Daoy (cell line): ENCODE results near the gene DCAF4. TPM values are rescaled to one million over a fixed set of nuclear protein-coding genes. Genes with fewer than 3 reads are reported as not detected.

Experiments
- DNase-seq: peaks from one replicate; pipeline ENCODE4 v3.0.0-alpha.2; 2015; ENCODE audit warnings: low read depth
- total RNA-seq: library from RNA; depleted of rRNA; stranded (reverse); fragments of >200 nt; shearing (Covaris generic); gene quantifications from 2 replicates; pipeline ENCODE4 v1.2.3, GENCODE V29; 2014

The DCAF4 gene
- total RNA-seq, 1 experiment from 2014 or later: 33.4 TPM

DNA sequence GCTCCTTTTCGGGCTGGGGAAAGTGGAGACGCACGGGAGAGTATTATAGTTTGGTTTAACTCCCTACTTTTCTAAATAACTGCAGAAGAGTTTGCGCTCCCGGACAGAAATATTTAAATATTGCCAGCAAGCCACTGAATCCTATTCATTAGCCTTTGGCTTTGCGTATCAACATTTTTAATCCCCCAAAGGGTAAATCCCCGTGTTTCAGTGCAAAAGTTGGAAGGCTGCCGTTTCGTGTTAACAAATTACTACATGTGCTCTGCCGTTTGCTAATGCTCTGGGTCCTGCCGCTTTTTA, 32.0 kb upstream of the DCAF4 start:
- no peak for DNase-seq

DNA sequence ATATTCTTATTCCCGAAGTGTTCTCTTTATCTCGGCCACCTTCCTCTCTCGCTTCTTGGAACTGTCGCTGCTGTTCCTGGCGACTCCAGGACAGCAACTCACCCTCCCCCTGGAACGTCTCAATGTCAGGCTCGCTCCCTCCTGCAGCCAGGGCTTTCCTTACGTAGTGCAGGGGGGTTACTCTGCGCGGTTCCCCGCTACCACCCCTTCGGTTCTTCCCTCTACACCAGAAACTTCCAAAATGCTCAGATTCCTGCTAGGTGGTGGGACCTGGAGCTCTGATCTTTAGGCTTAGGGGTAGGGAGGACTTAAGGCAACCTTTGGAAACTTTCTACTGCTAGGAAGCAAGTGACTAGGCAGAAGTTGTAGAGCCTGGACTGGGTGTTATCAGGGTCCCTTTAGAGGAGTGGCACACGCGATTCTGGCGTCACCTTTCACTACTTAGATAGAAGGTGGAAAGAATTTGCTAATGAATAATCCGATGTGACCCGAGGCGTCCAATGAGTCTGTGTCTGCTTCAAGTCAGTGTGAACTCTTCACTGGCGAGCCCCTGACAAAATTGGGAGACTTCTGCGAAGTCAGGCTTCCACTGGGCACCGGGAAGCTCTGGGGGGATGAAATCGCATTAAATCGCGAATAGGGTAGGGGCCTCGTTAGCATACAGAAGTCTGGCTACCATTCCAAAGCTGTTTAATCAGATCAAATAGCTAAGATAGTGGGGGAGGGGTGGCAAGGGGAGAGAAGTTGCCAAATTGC, 31.5 kb upstream of the DCAF4 start:
- peak; percentile 45 for DNase-seq

DNA sequence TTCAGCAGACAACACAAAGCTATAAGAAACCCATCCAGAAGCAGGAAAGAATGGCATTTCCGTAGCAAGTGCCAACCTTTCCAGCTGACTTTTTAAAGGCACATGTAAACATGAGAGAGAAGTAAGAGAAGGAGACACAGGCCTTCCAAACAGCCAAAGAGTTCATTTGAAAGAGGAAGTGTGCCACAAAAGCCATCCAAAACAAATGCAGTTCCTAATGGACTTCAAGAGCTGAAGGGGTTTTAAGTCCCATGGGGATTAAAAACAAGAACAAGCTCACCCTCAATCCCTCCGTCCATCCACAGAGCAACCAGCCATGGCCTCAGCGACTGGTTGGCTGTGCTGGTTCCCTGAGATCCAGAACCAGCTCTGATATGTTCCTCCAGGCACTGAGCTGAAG, 27.8 kb upstream of the DCAF4 start:
- no peak for DNase-seq

DNA sequence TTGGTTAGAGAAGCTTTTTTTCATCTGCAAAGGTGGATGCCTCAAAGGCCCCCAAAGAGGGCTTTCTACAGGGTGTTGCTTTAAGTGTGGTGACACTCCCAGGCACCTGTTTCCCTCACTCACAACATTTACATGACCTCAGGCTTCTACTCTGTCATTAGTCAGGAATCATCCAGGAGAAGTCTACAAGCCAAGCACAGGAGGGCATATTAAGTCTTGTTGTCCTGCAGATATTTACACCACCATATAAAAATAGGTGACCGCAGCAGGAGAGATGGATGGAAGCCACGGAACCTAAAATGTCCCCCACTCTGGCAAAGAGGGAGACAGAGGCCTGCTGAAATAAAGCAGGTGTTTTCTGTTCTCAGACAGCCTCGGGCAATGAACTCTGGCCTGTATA, 24.9 kb upstream of the DCAF4 start:
- DNase-seq: no peak

DNA sequence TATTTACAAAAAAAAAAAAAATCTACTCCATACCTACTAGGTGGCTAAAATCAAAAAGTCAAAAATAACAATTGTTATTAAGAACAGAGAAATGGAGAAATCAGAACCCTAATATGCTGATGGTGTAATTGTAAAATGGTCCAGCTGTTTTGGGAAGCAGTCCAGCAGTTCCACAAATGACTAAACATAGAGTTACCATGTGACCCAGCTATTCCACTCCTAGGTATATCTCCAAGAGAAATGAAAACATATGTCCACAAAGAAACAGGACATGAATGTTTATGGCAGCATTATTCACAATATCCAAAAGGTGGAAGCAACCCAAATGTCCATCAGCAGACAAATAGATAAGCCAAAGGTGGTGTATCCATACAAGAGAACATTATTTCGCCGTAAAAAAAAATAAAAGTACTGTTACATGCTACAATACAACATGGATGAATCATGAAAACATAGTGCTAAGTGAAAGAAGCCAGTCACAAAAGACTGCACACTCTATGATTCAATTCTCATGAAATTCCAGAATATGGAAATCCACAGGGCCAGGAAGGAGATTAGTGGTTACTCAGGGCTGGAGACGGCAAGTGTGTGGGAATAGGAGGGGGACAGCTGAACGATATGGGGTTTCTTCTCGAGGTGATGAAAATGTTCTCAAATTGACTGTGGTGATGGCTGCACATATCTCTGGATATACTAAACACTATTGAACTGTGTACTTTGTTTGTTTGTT, 23.3 kb upstream of the DCAF4 start:
- no peak for DNase-seq

DNA sequence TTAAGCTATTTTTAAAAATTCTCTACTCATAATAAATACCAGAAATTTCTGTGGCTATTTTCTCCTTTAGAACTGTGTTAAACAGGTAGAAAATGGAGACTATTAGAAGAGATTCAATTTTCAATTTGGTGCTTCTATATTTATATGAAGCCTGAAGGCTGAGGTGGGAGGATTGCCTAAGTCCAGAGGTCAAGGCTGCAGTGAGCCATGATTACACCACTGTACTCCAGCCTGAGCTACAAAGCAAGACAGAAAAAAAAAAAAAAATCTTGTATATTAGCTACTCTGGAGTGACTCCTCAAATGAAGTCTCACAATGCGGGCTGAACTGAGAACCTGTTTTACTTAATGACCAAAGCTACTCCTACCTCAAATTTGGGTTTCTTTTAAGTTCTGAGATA, 22.5 kb upstream of the DCAF4 start:
- DNase-seq: no peak

DNA sequence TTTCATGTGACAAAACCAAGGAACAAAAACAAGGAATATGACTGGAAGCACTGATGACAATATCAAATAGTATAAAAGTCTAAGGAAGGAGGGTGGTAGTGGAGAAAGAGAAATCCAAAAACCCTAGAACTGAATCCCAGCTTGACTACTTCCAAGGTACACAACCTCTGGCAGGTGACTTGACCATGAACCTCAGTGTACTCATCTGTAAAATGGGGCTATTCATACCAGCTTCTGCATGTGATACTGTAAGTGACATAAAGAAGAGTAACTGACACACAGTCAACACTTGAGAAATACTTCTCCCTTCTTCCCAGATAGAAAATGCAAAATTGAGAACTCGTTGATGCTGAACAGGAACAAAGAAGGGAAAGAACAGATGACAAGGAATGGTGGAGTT, 22.0 kb upstream of the DCAF4 start:
- DNase-seq: no peak

DNA sequence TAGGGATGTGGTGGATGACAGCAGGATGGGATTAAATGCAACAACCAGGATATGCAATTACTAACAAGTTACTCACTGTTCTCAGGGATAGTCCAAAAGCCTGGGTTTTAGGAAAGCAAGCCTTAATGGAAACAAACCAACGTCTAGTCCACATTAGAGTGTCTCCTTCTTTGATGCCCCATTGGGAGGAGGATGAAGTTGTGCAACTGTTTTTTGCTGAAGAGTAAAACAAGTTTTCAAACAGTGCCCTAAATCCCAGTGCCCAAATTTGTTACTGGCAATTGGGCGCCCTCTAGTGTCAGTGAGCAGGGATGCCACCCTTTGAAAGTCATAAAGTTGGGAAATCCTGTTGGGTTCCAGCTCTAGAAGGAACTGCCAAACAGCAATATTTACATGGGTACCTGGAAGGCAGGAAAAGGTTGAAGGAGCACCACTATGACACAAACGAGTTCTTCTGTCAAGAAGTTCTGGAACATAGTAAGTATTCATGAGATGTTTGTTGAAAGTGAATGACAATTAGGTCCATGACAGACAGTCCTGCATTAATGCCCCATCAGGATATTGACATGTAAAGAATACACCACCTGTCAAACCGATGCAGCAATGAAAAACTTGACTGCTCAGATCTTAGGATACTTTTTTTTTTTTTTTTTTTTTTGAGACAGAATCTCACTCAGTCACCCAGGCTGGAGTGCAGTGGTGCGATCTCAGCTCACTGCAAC, 21.3 kb upstream of the DCAF4 start:
- DNase-seq: peak; percentile 71

DNA sequence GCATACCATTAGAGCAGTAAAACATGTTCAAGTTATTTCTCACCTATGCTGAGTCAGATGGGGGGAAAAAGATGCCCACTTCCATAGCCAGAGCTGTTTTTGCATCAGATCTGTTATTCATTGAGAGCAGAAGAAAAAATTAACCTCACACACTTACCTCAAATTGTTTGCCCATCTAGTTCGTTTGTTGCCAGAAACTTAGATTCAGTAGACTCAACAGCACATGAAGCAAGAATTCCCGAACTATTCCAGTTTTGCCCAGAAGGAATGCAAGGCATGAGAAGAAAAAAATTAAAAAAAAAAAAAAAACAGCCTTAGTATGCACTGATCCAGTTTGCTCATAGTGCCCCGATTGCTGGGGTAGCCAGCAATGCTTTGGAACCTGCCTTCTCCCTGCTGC, 19.9 kb upstream of the DCAF4 start:
- DNase-seq: peak; percentile 58

DNA sequence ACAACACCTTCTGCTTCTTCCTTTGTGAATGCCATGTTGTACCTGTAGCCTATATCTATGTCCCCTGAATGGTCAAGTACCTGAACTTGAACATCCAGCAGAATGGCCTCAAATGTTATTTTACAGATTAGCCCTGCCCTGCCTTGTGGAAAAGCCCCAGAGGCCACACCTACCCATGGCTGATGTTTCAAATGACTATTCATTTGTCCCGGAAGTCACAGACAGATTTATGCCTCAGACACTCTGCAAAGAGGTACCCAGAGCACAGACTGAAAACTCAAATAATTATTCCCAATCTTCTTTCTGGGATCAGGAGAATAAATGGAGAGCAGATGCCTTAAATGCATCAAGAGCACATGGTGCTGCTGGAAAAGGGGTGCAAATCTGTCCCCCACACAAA, 19.4 kb upstream of the DCAF4 start:
- DNase-seq: peak; percentile 45

DNA sequence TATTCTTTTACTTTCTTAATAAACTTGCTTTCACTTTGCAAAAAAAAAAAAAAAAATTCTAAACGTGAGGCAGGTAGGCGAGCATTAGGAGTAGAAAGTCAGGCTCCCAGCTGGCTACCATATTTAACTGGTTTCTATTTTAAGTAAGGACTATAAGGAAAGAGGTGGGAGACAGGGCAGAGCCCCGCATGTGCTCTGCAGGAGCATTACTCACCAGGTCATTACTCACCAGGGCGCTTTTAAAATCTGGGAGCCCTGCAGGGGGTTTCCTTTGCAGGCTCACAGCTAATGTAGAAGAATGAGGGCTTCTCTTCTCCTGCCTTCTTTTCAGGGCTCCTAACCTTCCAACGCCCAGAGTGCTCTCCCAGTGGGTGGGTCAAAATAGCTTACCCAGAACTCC, 18.4 kb upstream of the DCAF4 start:
- DNase-seq: peak; percentile 90

DNA sequence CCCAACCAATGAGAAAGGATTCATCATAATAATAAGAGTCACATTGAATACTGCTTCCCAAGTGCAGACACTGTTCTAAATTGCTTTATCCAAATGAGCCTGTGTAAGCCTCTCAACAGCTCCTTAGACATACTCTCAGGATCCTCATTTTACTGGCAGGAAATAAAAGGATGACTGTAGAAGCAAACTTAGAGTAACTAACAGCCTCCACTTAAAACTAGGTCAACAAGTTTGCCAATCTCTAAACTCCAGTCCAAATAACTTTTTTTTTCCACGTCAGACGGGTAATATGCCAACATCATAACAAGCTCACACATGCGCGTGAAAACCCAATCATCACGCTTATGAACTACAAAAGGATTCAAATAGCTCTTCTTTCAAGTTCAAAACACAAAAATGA, 17.1 kb upstream of the DCAF4 start:
- no peak for DNase-seq

DNA sequence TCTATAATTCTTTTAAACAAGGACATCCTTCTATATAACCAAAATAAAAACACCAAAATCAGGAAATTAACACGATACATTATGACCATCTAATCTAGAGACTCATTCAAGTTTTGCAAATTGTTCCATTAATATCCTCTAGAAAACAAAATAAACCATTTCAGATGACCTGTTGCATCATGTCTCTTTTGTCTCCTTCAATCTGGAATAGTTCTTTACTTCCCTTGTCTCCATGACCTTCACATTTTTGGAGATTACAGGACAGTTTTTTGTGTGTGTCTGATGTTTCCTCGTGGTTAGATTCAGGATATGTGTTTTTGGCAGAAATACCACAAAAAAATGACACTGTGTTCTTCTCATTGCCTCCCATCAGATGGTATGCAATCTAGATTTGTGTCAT, 12.5 kb upstream of the DCAF4 start:
- no peak for DNase-seq

DNA sequence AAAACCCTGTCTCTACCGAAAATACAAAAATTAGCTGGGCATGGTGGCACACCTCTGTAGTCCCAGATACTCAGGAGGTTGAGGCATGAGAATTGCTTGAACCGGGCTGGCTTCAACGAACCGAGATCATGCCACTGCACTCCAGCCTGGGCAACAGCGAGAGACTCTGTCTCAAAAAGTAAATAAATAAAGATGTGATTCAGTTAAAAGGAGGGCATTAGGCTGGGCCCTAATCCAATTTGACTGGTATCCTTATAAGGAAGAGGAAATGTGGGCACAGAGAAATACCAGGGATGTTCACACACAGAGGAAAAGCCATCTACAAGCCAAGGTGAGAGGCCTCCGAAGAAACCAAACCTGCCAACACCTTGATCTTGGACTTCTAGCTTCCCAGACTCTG, 10.1 kb upstream of the DCAF4 start:
- DNase-seq: peak; percentile 75

DNA sequence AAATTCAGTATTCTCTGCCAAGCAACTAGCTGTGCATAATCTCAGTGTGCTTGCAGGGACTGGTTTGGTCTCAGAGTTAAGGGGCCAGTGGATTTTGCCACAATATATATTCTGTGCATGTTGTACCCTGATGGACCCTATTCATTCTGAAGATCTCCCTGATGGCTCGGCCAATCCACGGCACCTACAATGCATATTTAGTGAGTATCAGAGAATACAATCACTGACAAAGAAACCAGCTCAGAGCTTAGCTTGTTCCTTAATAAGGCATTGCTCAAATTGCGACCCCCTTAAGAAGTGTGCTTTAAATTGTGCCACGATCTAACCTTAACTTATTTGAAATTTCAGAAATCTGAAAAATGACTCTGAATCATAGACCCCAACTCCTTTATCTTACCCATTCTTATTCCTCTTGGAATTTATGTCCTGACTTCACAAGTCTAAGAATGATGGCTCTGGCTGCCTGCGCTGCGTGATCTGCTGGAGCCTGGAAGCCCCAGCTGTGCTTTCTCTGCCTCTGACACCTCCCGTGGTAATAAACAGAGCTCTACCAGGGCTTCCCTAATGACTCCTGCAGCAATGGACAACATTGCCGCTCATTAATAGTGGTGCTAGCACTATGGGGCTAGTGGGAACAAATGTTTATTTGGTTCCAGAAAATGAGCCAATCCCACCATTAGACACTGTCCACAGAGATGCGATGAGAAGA, 9.0 kb upstream of the DCAF4 start:
- DNase-seq: no peak

DNA sequence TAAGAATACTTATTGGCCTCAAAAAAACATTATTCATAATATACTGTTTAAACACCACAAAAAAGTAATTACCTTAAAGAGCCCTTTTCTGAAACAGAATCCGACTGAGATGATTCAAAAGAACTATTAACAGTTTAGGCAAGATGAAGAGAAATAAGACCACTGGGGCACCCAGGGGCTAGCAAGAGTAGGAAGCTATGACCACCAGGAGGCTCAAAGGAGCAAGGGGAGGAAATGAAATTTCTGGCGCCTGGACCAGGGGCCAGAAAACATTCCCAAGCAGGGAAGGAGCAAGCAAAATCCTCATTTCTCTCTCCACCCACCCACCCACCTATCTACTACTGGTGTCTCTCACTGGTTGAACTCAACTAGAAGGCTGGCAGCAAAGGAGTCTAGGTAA, 6.3 kb upstream of the DCAF4 start:
- DNase-seq: no peak

DNA sequence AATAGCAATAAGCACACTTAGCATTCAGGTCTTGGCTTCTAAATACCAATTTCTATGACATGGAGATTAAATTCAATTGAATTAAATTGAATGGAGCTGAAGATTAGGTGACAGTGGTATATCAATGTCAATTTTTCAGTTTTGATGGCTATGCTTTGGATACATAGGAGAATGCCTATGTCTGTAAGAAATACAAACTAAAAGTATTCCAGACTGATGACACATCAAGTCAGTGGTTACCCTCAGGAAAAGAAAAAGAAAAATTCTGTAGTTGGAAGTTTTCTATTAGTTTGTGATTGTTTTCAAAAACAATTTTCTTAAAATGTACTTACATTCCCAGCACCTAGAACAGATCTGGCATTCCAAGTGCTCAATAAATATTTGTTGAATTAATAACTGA, 4.9 kb upstream of the DCAF4 start:
- no peak for DNase-seq

DNA sequence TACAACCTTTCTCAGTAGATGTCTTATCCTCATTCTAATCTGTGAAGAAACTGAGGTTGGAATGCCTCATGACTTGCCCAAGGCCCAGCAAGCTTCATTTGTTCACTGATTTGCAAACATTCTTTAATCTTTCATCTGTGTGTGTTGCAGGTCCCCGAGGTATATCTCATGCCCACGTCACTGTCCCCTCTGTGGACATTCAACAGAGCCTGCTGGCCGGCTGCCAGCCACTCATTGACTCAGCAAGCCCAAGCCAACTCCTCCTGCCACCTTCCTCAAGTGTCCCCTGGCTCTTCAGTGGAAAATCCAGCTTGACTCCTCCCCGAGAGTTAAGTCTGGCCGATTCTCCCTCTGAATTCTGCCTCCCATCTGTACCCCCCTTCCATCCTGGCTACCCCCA, 1.9 kb upstream of the DCAF4 start:
- DNase-seq: no peak

DNA sequence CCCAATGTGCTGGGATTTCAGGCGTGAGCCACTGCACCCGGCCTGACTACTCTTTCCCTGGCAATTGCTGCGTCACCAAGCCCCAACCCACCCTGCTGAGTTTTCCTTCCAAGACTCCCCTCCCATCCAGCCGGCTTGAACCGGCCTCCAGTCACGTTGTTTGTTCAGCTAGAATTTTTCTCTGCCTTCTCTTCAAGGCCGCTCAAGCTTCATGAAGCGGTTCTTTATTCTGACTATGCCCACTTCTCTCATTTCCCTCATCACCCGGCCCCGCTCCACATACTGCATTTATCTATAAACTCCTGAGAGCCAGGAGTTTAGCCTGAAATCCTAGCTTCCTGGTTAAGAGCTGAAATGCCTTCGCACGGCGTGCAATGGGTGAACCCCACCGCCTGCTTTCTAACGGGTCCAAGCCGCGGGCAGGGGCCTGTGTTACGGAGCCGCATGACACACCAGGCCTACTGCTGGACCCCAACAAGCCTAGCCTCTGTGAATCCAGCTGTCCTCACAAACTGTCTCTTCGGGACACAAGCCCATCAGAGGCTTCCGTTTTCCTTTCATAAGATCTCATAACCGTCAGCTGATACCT, 999 bp upstream of the DCAF4 start:
- no peak for DNase-seq

DNA sequence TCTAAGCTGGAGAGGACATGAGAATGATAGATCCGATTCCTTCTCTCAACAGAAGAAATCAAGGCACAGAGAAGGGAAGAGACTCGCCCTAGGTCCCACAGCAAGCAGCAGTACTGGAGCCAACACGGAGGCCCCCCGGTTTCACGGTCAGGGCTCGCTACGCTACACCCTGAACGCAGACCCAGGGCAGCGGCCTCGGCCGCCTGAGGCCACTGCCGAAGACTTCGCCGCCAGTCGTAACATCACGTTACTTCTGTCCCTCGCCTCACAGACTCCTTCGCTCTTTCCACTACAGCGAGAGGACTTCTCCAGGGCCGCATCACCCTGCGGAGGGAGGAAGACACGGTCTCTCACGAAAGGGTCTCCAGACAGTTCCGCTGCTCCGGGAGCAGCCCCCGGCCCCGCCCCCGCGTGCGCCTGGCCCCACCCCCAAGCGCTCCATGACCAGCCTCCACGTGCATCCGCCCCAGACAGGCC, 411 bp upstream of the DCAF4 start:
- DNase-seq: no peak

DNA sequence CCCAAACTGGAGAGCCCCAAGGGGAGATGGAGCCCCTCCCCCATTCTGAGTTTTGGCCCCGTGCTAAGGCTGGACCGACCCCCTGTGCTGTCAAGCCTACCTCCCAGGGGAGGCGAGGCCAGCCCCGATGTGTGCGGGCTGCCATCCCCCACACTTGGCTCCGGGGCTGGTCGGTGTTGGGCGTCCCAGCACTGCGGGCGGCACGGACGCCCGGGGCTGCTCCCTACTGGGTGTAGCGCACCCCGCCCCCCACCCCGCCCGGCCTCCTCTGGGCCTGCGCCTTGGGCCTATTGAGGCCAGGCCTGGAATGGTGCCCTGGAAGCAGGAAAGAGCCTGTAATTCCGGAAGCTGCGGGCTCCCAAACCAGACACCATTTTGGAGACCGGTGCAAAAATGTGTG, 2.6 kb downstream of the DCAF4 start:
- DNase-seq: no peak
